MCF 10A (cell line): ENCODE data around the gene THEMIS. TPM values are rescaled to one million over a fixed set of nuclear protein-coding genes. Genes with fewer than 3 reads are reported as not detected.

Experiments used
- Bru-seq: library from RNA; stranded (reverse); fragments of 400-500 nt; gene quantifications from one replicate; lab custom pipeline; 2021; lab: Mats Ljungman, UMichigan
- BruChase-seq, 2 experiments: library from RNA; stranded (reverse); fragments of 400-500 nt; gene quantifications; one replicate each; lab custom pipeline; 2021; lab: Mats Ljungman, UMichigan
- BruUV-seq: library from RNA; stranded (reverse); fragments of 400-500 nt; replicated peaks from 2 replicates; lab custom pipeline; 2021; lab: Mats Ljungman, UMichigan
- CTCF ChIA-PET: fragments of 300-600 bp; sonication (Branson Sonifier 250); formaldehyde crosslinking; extraction: SDS; loops from one replicate; lab custom pipeline; 2021; ENCODE audit warnings: antibody characterized with exemption, inconsistent platforms; lab: Yijun Ruan, JAX
- POLR2A ChIA-PET: fragments of 300-600, 350-650 bp; sonication (Branson Sonifier 250); formaldehyde crosslinking; extraction: SDS; loops from one replicate; lab custom pipeline; 2020; ENCODE audit warnings: antibody characterized with exemption, inconsistent platforms; lab: Yijun Ruan, JAX
- DNase-seq: peaks from one replicate; pipeline ENCODE4 v3.0.0-alpha.2; 2018; ENCODE audit not compliant: unreplicated experiment
- H3K27ac Mint-ChIP-seq: one replicate; pipeline ENCODE4 v1.8.0; 2022; ENCODE audit warnings: mild to moderate bottlenecking, low read depth, mixed read lengths; ENCODE audit not compliant: unreplicated experiment
- H3K27me3 Mint-ChIP-seq: one replicate; pipeline ENCODE4 v1.8.0; 2022; ENCODE audit warnings: mixed read lengths; ENCODE audit not compliant: insufficient read depth, unreplicated experiment
- H3K36me3 Mint-ChIP-seq: one replicate; pipeline ENCODE4 v1.8.0; 2022; ENCODE audit warnings: mild to moderate bottlenecking, moderate library complexity, mixed read lengths; ENCODE audit not compliant: insufficient read depth, unreplicated experiment
- H3K4me1 Mint-ChIP-seq: one replicate; pipeline ENCODE4 v1.8.0; 2022; ENCODE audit warnings: mixed read lengths; ENCODE audit not compliant: insufficient read depth, unreplicated experiment
- H3K4me3 Mint-ChIP-seq: one replicate; pipeline ENCODE4 v1.8.0; 2022; ENCODE audit warnings: mild to moderate bottlenecking, moderate library complexity, mixed read lengths; ENCODE audit not compliant: unreplicated experiment
- H3K9me3 Mint-ChIP-seq: one replicate; pipeline ENCODE4 v1.8.0; 2022; ENCODE audit warnings: mixed read lengths; ENCODE audit not compliant: unreplicated experiment
- CTCF ChIP-seq: fragments of 200-600 bp; IDR thresholded peaks from one replicate; pipeline ENCODE4 v1.8.0; 2022; ENCODE audit warnings: antibody characterized with exemption, mild to moderate bottlenecking; ENCODE audit not compliant: unreplicated experiment
- intact Hi-C: fragments of 100-400 bp; cut with micrococcal nuclease; formaldehyde crosslinking; loops from 2 replicates; pipeline ENCODE4 v1.14.1; 2022
- long read RNA-seq: library from polyadenylated mRNA; stranded (forward); transcript quantifications from one replicate; pipeline ENCODE4 v2.0.0, GENCODE V29; 2022
- total RNA-seq: library from RNA; stranded (reverse); gene quantifications from 2 replicates; pipeline ENCODE4 v1.2.3, GENCODE V29; 2022

THEMIS gene
- total RNA-seq (not detected in 2 replicates), Bru-seq, nascent RNA (percentile 2 among the genes with signal in this experiment), BruChase-seq, experiment 1, labeled RNA remaining after a 6-hour chase (percentile 5 among the genes with signal in this experiment), BruChase-seq, experiment 2, labeled RNA remaining after a 2-hour chase (percentile 4 among the genes with signal in this experiment)
- long read RNA-seq, result 0 reads

GRCh38 chr6:127900935-127901334 is at the start of gene THEMIS:
Gene THEMIS (minus strand): TSS chr6:127901058. CDS start chr6:127900932, 126 bp downstream.
- H3K4me1 Mint-ChIP-seq, result no peaks in the 10 kb centered on the region
- CTCF ChIA-PET, result no interaction called here

GRCh38 chr6:127949251-127949650 is 48.4 kb upstream of the THEMIS start:
- H3K27me3 Mint-ChIP-seq, result no peaks in the 10 kb centered on the region
- intact Hi-C loops, result no loop called here
- no TSS peak for BruUV-seq
- DNase-seq, result no peak
- H3K9me3 Mint-ChIP-seq, result no peaks in the 10 kb centered on the region
- CTCF ChIA-PET, result interaction anchor here (0.6 to 1.8 kb wide), 4 partner anchors 9 to 77 kb away, joined by 3 to 5 read pairs (median 4); no protein-coding TSS in a partner anchor
- POLR2A ChIA-PET, result no interaction called here
- H3K4me3 Mint-ChIP-seq, result no peak overlapping the region
- TF ChIP-seq CTCF, result no peak
- no peaks in the 10 kb centered on the region for H3K36me3 Mint-ChIP-seq
- no peak overlapping the region for H3K27ac Mint-ChIP-seq
- no peaks in the 10 kb centered on the region for H3K4me1 Mint-ChIP-seq

More at GRCh38 chr6:127900935-127901334, at the start of gene THEMIS:
- Mint-ChIP-seq H3K36me3 (no peaks in the 10 kb centered on the region), H3K9me3 (no peaks in the 10 kb centered on the region), H3K4me3 (no peak within 1 kb of the TSS), H3K27me3 (no peaks in the 10 kb centered on the region), H3K27ac (no peak within 1 kb of the TSS)
- BruUV-seq, result no TSS peak
- intact Hi-C loops, result no loop called here
- TF ChIP-seq CTCF, result no peak
- POLR2A ChIA-PET, result no interaction called here
- DNase-seq, result no peak

GRCh38 chr6:127946388-127946787 is 45.5 kb upstream of the THEMIS start:
- DNase-seq, result no peak
- H3K36me3 Mint-ChIP-seq, result no peaks in the 10 kb centered on the region
- H3K4me1 Mint-ChIP-seq, result no peaks in the 10 kb centered on the region
- TF ChIP-seq CTCF, result no peak
- no peak overlapping the region for H3K27ac Mint-ChIP-seq
- BruUV-seq, result no TSS peak
- intact Hi-C loops, result no loop called here
- H3K4me3 Mint-ChIP-seq, result no peak overlapping the region
- POLR2A ChIA-PET, result no interaction called here
- H3K27me3 Mint-ChIP-seq, result no peaks in the 10 kb centered on the region
- CTCF ChIA-PET, result no interaction called here
- no peaks in the 10 kb centered on the region for H3K9me3 Mint-ChIP-seq

- intact Hi-C loops, result no loop called here
- BruUV-seq, result no TSS peak
- H3K27me3 Mint-ChIP-seq, result no peaks in the 10 kb centered on the region
- no peak for TF ChIP-seq CTCF
- no peaks in the 10 kb centered on the region for H3K36me3 Mint-ChIP-seq
- no peaks in the 10 kb centered on the region for H3K4me1 Mint-ChIP-seq
- DNase-seq, result no peak
- H3K4me3 Mint-ChIP-seq, result no peak overlapping the region
- H3K9me3 Mint-ChIP-seq, result no peaks in the 10 kb centered on the region
- H3K27ac Mint-ChIP-seq, result no peak overlapping the region
- ChIA-PET CTCF (no interaction called here), POLR2A (no interaction called here)
Observed at GRCh38 chr6:127945434-127946097, 44.7 kb upstream of the THEMIS start.
